CD14-positive monocyte (primary cell): Measurements from ENCODE around the gene EIF1B. TPM values are rescaled to one million over a fixed set of nuclear protein-coding genes. Genes with fewer than 3 reads are reported as not detected.

Experiments
- DNase-seq, 3 donors: peaks; one replicate each; pipeline ENCODE4 v3.0.0-alpha.2; 2011 to 2022
- H2AFZ ChIP-seq: 2 replicates; pipeline ENCODE4 v1.6.0; 2012; ENCODE audit warnings: mild to moderate bottlenecking, low read depth, low read length, inconsistent platforms; ENCODE audit not compliant: insufficient read depth, poor library complexity, severe bottlenecking
- H3K27ac ChIP-seq, 2 donors: 1 replicate in 1 of 2; 2 replicates in 1 of 2; pipeline ENCODE4 v1.5.1; 2012 to 2013; ENCODE audit warnings: low read length in 2 of 2, control low read depth in 1 of 2, inconsistent platforms in 1 of 2, low read depth in 1 of 2, mild to moderate bottlenecking in 1 of 2
- H3K27me3 ChIP-seq, 2 donors: one replicate each; pipeline versions ENCODE4 v1.6.0 to v1.6.1; 2011 to 2013; ENCODE audit warnings: low read length in 2 of 2; ENCODE audit not compliant: control insufficient read depth in 2 of 2, insufficient read depth in 2 of 2
- H3K36me3 ChIP-seq, 2 donors: replicated peaks in 1 of 2; 1 replicate in 1 of 2; 2 replicates in 1 of 2; pipeline versions ENCODE4 v1.5.1 to v1.6.1; 2012 to 2013; ENCODE audit warnings: low read length in 2 of 2, control low read depth in 1 of 2, inconsistent platforms in 1 of 2, mild to moderate bottlenecking in 1 of 2; ENCODE audit not compliant: insufficient read depth in 2 of 2, control insufficient read depth in 1 of 2
- H3K4me1 ChIP-seq, 2 donors: 1 replicate in 1 of 2; 2 replicates in 1 of 2; pipeline versions ENCODE4 v1.5.1 to v1.6.1; 2012 to 2013; ENCODE audit warnings: low read length in 2 of 2, control low read depth in 1 of 2, inconsistent platforms in 1 of 2, mild to moderate bottlenecking in 1 of 2, moderate library complexity in 1 of 2; ENCODE audit not compliant: insufficient read depth in 2 of 2, control insufficient read depth in 1 of 2
- H3K4me2 ChIP-seq: replicated peaks from 2 replicates; pipeline ENCODE3; 2012; ENCODE audit warnings: low read length, moderate library complexity, mild to moderate bottlenecking; ENCODE audit not compliant: poor library complexity, severe bottlenecking; ENCODE audit errors: extremely low read depth
- H3K4me3 ChIP-seq, 3 experiments: fragments of 200-600 bp in 1 of 3; sonication (generic) in 1 of 3; replicated peaks in 1 of 3; 1 replicate in 2 of 3; 2 replicates in 1 of 3; pipeline ENCODE4 v1.5.1; 2011 to 2013; ENCODE audit warnings: low read length in 3 of 3, mild to moderate bottlenecking in 3 of 3, control low read depth in 2 of 3, low read depth in 2 of 3, inconsistent platforms in 1 of 3, moderate library complexity in 1 of 3
- H3K79me2 ChIP-seq: 2 replicates; pipeline ENCODE4 v1.6.0; 2012; ENCODE audit warnings: mild to moderate bottlenecking, control low read depth, inconsistent platforms, low read length, moderate library complexity; ENCODE audit not compliant: insufficient read depth
- H3K9ac ChIP-seq: 2 replicates; pipeline ENCODE4 v1.6.0; 2017; ENCODE audit warnings: low read length, mild to moderate bottlenecking; ENCODE audit not compliant: insufficient read depth, poor library complexity, severe bottlenecking
- H3K9me3 ChIP-seq, 2 donors: replicated peaks in 1 of 2; 1 replicate in 1 of 2; 2 replicates in 1 of 2; pipeline versions ENCODE4 v1.5.1 to v1.6.1; 2012 to 2013; ENCODE audit warnings: low read length in 2 of 2, control low read depth in 1 of 2; ENCODE audit not compliant: control insufficient read depth in 1 of 2, insufficient read depth in 1 of 2
- H4K20me1 ChIP-seq: 2 replicates; pipeline ENCODE4 v1.6.0; 2012; ENCODE audit warnings: mild to moderate bottlenecking, low read length, control low read depth, moderate library complexity; ENCODE audit not compliant: insufficient read depth
- H3K27ac Mint-ChIP-seq, 7 donors: one replicate each; pipeline ENCODE4 v1.8.0; 2020; ENCODE audit warnings: mild to moderate bottlenecking in 7 of 7, mixed read lengths in 7 of 7, moderate library complexity in 6 of 7, inconsistent platforms in 2 of 7
- H3K27me3 Mint-ChIP-seq, 3 donors: one replicate each; pipeline ENCODE4 v1.8.0; 2021 to 2022; ENCODE audit warnings: low read depth in 3 of 3, mild to moderate bottlenecking in 3 of 3, mixed read lengths in 3 of 3, moderate library complexity in 3 of 3, inconsistent platforms in 1 of 3
- H3K36me3 Mint-ChIP-seq, 2 donors: one replicate each; pipeline ENCODE4 v1.8.0; 2020; ENCODE audit warnings: mixed read lengths in 2 of 2, inconsistent platforms in 1 of 2, mild to moderate bottlenecking in 1 of 2
- H3K4me1 Mint-ChIP-seq: one replicate; pipeline ENCODE4 v1.8.0; 2020; ENCODE audit warnings: mild to moderate bottlenecking, mixed read lengths
- H3K4me3 Mint-ChIP-seq, 2 donors: one replicate each; pipeline ENCODE4 v1.8.0; 2020; ENCODE audit warnings: mild to moderate bottlenecking in 2 of 2, mixed read lengths in 2 of 2, moderate library complexity in 1 of 2
- H3K9me3 Mint-ChIP-seq, 7 donors: one replicate each; pipeline ENCODE4 v1.8.0; 2020 to 2022; ENCODE audit warnings: mixed read lengths in 7 of 7, mild to moderate bottlenecking in 6 of 7, moderate library complexity in 6 of 7, inconsistent platforms in 2 of 7
- CTCF ChIP-seq: fragments of 200-600 bp; IDR thresholded peaks from one replicate; pipeline ENCODE4 v1.8.0; 2022; ENCODE audit warnings: antibody characterized with exemption, mild to moderate bottlenecking
- WGBS: methylation state at CpG from one replicate; pipeline ENCODE4 v1.1.5; 2013; ENCODE audit warnings: missing lambda C conversion rate; ENCODE audit not compliant: insufficient coverage; 5-methylcytosine and 5-hydroxymethylcytosine counted together
- intact Hi-C, 2 donors: fragments of 100-400 bp; cut with micrococcal nuclease; formaldehyde crosslinking; loops; one replicate each; pipeline versions ENCODE4 v1.15.0 to v1.15.1; 2023
- polyA plus RNA-seq, 3 donors: library from polyadenylated mRNA; depleted of rRNA in 1 of 3; unstranded in 2 of 3; stranded (reverse) in 1 of 3; fragments of 300-500 nt in 2 of 3; fragments of >200 nt in 1 of 3; fragmentation: Illumina TruSeq in 2 of 3; gene quantifications; 1 replicate in 2 of 3; 2 replicates in 1 of 3; pipeline ENCODE4 v1.2.3, GENCODE V29; 2012 to 2021

The EIF1B gene
- polyA plus RNA-seq, 3 donors: 51.8 to 95.4 (median 70.8) TPM

GRCh38 chr3:40332684-40333083 is 23.2 kb downstream of the EIF1B start:
- TF ChIP-seq CTCF: no peak

GRCh38 chr3:40333416-40333815 is 23.9 kb downstream of the EIF1B start:
- no peaks in the 10 kb centered on the region for H3K4me1 ChIP-seq
- TF ChIP-seq CTCF: no peak
- Mint-ChIP-seq H3K9me3 (no peaks in the 10 kb centered on the region), H3K27me3 (peaks cover 0 to 2% (median 0%) of the 10 kb centered on the region in 3 donors), H3K4me1 (no peaks in the 10 kb centered on the region), H3K27ac (no peak overlapping the region), H3K4me3 (no peak overlapping the region), H3K36me3 (no peaks in the 10 kb centered on the region)
- H3K36me3 ChIP-seq: no peaks in the 10 kb centered on the region
- no peaks in the 10 kb centered on the region for H3K79me2 ChIP-seq
- no peak overlapping the region for H3K4me3 ChIP-seq
- H3K27ac ChIP-seq: no peak overlapping the region
- DNase-seq: no peak
- intact Hi-C loops: no loop called here
- H3K27me3 ChIP-seq: no peaks in the 10 kb centered on the region
- H3K9ac ChIP-seq: no peak overlapping the region
- no peak overlapping the region for H2AFZ ChIP-seq
- no peaks in the 10 kb centered on the region for H3K9me3 ChIP-seq
- no peak overlapping the region for H3K4me2 ChIP-seq
- H4K20me1 ChIP-seq: no peaks in the 10 kb centered on the region
- 95% methylated on average over 3 of the region's 4 CpGs for WGBS

More at GRCh38 chr3:40332684-40333083, 23.2 kb downstream of the EIF1B start:
- no peaks in the 10 kb centered on the region for H3K4me1 Mint-ChIP-seq
- H4K20me1 ChIP-seq: no peaks in the 10 kb centered on the region
- no peak overlapping the region for H2AFZ ChIP-seq
- no peak overlapping the region for H3K27ac ChIP-seq
- H3K4me2 ChIP-seq: no peak overlapping the region
- no peak overlapping the region for H3K9ac ChIP-seq
- peaks cover 0 to 2% (median 0%) of the 10 kb centered on the region in 3 donors for H3K27me3 Mint-ChIP-seq
- no peaks in the 10 kb centered on the region for H3K79me2 ChIP-seq
- H3K27ac Mint-ChIP-seq: no peak overlapping the region
- H3K9me3 ChIP-seq: no peaks in the 10 kb centered on the region
- H3K27me3 ChIP-seq: no peaks in the 10 kb centered on the region
- no peak for DNase-seq
- no peaks in the 10 kb centered on the region for H3K36me3 ChIP-seq
- intact Hi-C loops: no loop called here
- no peaks in the 10 kb centered on the region for H3K9me3 Mint-ChIP-seq
- 97% methylated on average over 9 of the region's 10 CpGs for WGBS
- no peak overlapping the region for H3K4me3 ChIP-seq
- H3K36me3 Mint-ChIP-seq: no peaks in the 10 kb centered on the region
- H3K4me3 Mint-ChIP-seq: no peak overlapping the region
- no peaks in the 10 kb centered on the region for H3K4me1 ChIP-seq
